Stimulated activated CD8-positive, alpha-beta memory T cell treated with anti-CD3 and anti-CD28 coated beads, Interleukin-12 subunit alpha, Interleukin-12 subunit beta, amount 100 ng/mL, for 24 hours (primary cell): ENCODE data around the gene GIPC2.
"Not testable (repeated sequence)": the region's sequence is repeated elsewhere in the genome, so short reads cannot be mapped to it uniquely, and the experiment has no call there.

Experiments
- DNase-seq: peaks from one replicate; pipeline ENCODE4 v3.0.0-alpha.2; 2020; ENCODE audit errors: extremely low read depth

GIPC2 gene

DNA sequence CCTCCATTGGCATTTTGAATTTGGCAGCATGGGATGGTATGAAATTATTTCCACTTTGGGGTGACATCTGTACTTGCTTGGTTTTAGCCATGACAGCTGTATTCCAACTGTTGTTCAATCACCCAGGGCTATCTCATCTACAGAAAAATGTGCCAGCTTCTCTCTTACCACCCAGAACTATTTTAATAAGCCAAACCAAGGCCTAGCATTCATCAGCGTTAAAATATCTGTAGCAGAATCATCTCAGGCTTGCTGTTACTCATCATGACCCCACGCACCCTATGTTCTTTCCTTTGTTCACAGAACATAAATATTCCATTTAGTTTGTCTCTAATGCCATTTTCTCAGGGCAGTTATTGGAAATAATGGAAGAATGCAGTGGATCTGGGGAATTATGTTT, 49.8 kb downstream of the GIPC2 start:
- no peak for DNase-seq

DNA sequence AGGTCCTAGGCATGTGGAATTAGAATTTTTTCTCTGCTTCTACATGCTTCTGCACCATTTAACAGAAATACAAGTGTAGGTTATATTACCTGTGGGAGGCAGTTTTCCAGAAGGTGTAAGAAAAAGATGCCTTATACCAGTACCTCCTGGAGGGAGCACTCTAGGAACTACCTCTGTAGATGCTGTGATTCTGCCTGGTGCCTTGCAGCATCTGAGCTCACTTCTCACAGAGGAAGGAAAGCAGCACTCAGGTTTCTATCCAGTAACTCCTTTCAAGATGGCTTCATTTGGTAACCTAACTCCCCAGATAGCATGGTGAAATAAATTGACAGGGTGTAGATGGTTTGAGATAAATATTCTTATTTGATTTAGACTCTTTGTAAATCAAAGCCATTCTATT, 50.3 kb downstream of the GIPC2 start:
- DNase-seq: no peak

DNA sequence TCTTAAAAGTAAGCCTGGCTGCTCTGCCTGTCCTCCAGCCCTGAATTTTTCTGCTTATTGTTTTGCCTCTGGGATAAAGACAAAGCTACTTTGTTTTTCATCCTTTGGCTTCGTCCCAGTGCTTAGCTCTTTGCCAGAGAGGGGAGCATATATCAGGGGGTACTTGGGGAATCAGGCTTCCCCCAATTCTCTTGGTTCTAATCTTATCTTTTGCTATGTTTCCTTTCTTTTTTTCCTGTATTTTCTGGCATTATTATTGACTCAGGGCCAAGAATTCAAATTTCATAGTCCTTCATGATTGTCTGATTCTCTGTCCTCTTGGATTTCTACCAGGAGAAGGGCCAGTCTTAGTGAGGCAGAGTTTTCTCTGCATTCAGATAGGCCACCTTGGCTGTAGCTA, 51.2 kb downstream of the GIPC2 start:
- no peak for DNase-seq

DNA sequence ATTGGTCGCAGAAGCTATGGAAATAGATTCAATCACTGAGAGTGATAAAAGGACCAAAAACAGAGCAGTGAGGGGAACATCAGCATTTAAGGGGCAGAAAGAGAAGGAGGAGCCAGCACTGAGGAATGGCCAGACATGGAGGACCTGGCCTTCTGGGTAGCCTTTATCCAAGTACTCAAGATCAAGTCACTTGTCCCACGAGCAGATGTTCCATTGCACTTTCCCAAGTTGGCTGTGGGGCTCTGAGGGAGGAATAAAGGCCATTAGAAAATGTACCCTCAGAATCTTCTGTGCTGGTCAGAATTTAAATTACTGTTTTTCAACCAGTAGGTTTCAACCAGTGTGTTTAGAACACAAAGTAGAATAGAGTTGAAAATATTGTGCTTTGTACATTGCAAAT, 55.3 kb downstream of the GIPC2 start:
- no peak for DNase-seq

DNA sequence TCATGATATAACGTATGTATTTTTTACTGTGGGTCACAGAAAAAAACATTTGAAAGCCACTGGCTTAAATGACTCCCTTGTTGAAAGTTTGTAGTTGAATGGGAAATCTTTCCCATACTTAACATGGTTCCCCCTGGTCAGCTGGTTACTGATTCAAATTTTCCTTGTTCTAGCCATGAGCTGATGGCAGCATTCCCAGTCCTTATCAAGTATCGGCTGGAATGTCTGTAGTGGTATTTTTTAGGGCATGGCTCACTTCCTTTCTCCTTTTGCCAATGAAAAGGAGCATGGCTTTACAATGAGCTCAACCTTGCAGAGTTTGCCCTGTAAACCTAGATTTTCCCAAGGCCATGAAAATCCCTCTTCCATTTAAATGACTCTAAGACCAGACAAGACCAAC, 55.7 kb downstream of the GIPC2 start:
- DNase-seq: no peak

DNA sequence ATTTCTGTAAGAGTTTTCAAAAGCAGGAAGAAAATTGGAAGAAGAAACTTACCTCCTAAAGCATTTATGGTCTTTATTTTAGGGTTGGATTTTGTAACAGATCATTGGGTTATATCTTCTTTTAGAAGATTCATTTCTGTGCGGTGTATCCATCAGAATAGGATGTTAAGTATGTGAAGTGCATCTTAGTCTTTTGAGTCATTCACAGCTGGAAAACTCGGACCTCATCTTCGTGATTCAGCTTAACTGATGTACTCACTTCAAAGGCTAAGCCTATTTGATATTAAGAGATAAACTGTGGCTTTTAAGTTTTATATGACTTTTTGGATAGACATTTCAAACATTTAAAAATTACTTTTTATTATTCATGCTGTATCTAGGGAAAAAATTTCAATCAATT, 56.3 kb downstream of the GIPC2 start:
- DNase-seq: no peak

DNA sequence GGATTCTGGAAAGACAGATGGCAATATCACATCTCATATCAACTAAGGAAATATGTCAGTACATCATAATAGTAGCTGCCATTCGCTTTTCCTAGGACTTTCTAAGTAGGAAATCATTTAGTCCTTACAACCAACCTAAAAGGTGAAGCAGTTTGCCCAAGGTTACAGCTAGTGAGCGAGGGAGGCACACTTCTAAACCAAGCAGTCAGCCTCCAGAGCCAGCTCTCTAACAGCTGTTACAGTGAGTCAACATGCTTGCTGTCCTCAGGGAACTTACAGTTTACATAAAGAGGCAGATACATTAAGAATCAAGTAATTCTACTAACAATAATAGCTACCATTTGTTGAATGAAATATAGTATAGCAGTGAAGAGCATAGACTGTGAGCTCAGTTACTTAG, 57.1 kb downstream of the GIPC2 start:
- DNase-seq: no peak

DNA sequence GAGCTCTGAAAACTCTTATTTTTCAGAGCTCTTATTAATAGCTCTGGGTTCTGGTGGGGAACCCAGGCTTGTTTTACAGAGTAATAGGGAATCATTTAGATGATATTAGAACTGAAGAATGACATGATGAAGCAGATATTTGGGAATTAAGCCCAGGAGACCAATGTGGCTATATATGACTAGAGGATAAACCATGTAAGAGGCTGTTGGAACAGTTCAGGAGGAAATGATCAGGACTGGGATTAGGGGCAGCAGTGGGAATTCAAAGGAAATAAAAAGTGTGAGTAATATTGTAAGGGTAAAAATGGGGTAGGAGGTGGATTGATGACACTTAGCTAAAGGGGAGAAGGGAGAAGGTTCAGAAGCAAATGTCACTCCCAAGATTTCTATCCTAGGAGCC, 58.6 kb downstream of the GIPC2 start:
- no peak for DNase-seq

DNA sequence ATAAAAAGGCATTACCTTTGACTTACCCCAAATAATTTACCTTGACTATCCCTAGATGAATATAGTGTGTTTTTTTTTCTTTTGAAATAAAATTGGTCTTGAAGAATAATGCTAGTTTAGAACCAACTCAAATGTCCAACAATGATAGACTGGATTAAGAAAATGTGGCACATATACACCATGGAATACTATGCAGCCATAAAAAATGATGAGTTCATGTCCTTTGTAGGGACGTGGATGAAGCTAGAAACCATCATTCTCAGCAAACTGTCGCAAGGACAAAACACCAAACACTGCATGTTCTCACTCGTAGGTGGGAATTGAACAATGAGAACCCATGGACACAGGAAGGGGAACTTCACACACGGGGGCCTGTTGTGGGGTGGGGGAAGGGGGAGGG, 63.9 kb downstream of the GIPC2 start:
- not testable (repeated sequence) for DNase-seq

DNA sequence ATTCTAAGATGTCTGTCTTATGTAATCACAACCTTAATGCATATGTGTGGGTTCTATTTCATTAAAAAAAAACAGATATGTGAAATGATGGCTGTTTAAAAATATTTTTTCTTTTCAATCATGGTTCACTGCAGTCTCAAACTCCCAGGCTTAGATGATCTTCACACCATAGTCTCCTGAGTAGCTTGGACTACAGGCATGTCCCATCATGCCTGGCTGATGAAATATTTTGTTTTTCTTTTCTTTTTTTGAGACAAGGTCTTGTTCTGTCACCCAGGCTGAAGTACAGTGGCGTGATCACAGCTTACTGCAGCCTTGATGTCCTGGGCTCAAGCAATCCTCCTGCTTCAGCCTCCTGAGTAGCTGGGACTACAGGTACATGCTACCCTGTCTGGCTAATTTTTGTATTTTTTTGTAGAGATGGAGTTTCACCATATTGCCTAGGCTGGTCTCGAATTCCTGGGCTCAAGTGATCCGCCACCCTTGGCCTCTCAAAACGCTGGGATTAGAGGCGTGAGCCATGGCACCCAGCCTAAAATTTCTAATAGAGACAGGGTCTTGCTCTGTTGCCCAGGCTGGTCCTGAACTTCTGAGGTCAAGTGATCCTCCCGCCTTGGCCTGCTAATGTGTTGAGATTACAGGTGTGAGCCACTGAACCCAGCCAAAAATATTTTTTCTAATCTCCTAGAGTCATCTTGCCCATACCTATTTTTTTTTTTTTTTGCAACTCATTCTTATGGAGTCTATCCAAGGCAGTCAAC, 67.6 kb downstream of the GIPC2 start:
- no peak for DNase-seq

DNA sequence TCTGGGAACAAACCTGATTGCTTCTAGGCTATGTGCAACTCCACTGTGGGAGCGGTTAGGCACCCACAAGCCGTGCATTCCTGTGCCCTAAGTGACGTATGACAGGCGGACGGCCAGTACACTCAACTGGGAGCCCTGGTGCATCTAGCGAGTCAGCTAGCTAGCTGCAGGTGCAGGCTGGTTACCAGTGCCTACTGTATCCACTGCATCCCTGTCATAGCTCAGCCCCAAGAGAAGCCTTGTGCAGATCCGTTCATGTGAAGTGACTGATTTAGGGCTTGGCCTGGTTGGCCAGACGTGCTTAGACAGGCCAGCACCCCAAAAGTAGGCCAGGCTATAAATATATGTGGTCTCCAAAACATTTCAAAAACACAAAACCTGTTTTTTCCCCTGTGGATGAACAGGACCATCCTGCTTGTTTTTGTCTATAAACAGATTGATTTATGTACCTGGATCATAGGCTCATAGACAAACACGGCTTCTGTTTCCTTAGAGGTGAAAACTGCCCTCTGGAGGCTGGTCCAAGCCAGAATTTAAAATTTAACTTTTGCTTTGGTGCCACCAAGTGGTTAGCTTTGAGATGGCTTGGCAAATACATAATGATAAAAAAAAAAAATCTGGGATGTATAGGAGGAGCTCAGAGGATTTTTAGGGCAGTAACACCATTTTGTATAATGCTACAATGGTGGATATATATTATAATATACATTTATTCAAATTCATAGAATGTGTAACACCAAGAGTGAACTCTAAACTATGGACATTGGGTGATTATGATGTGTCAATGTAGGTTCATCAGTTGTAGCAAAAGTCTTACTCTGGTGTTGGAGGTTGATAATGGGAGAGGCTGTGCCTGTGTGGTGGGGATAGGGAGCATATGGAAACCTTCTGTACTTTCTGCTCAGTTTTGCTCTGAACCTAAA, 68.5 kb downstream of the GIPC2 start:
- no peak for DNase-seq

DNA sequence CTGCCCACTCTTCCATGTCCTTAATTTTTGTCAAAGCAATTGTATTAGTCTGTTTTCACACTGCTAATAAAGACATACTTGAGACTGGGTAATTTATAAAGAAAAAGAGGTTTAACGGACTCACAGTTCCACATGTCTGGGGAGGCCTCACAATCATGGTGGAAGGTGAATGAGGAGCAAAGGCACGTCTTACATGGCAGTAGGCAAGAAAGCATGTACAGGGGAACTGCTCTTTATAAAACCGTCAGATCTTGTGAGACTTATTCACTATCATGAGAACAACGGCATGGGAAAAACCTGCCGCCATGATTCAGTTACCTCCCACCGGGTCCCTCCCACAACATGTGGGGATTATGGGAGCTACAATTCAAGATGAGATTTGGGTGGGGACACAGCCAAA, 74.7 kb downstream of the GIPC2 start:
- DNase-seq: not testable (repeated sequence)

DNA sequence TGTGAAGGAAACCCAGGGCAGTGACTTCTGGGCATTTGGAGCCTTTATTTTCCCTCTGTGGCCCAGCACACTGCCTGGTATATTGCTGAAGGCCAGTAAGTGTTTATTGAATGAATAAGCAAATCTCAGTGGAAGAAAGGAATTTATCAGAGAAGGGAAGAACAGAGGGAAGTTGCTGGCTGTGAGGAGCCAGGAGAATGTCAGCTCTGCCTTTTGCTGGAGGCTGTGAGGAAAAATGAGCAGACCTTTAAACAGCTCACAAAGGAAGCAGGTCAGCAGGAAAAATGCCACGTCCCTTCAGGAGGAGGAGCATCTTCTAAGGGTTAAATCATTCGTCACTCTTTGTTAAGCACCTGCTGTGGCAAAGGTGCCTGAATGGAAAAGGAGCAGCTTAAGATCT, 75.9 kb downstream of the GIPC2 start:
- DNase-seq: no peak

DNA sequence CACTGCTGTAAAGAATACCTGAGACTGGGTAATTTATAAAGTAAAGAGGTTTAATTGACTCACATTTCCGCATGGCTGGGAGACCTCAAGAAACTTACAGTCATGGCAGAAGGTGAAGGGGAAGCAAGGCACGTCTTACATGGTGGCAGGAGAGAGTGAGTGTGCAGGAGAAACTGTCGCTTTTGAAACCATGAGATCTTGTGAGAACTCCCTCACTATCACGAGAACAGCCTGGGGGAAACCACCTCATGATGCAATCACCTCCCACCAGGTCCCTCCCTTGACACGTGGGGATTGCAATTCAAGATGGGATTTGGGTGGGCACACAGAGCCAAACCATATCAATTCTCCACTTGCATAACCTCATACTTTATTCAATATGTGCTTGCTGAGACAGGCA, 76.6 kb downstream of the GIPC2 start:
- DNase-seq: no peak

DNA sequence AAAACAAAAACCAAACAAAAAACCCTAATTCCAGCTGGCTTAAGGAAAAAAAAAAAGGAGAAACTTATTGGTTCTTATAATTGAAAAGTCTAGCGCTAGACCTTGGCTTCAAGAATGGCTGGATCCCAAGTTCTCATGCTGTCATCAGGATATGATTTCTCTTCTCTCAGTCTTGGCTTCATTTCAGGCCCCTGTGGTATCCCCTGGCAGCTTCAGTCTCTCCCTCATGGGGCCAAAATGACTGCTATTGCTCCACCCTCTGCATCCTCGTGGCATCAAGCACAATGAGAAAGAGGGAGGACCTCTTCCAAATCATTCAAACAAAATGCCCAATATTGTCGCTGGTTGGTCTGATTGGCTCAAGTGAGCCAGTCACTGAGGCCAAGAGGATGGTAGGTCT, 80.7 kb downstream of the GIPC2 start:
- DNase-seq: no peak

DNA sequence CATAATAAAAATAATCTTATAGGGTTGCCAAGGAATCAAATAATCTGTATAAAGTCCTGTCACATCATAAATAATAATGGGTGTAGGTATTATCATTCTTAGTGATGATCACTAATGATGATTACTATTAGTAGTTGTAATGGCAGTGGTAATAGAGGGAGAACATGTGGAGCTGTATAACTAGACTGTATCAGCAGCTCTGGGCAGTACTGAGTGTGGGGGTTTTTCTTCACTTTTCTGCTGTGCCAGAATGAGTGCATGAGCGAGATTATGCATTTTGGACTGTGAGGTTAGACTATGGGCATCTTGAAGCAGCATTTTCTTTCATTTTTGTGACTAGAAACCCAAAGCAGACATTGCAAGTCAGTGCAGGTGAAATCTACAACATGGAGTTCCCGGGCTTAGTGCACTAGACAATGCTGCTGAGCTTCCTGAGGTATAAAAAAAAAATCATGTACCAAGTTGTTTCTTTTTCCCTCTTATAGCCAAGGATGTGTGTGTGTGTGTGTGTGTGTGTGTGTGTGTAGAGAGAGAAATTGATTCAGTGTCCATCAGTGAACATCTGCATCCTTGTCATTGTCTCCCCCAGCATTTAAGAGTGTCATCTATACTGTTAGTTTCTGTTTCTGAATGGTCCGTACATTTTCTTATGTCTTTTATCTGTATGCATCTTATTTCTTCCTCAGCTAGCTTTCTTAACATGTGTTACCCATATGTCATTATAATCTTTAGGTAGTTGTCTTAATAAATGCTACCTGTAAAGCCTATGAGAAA, 86.6 kb downstream of the GIPC2 start:
- DNase-seq: no peak

DNA sequence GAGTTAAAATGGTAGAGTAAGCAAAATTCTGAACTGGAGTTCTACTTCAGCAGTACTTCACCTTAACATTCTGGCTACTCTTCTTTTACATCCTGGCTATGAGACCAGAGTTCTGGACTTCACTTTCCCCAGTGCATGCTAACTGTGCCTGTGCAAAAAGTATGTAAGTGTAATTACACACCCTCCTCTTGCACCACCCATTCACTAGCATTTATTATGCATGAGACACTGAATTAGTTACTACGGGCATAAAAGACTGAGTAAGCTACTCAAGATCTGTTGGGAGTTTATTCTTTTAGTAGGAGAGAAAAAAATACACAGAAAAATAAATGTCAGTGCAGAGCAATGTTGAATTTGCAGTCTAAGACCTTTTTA, 87.2 kb downstream of the GIPC2 start:
- no peak for DNase-seq

DNA sequence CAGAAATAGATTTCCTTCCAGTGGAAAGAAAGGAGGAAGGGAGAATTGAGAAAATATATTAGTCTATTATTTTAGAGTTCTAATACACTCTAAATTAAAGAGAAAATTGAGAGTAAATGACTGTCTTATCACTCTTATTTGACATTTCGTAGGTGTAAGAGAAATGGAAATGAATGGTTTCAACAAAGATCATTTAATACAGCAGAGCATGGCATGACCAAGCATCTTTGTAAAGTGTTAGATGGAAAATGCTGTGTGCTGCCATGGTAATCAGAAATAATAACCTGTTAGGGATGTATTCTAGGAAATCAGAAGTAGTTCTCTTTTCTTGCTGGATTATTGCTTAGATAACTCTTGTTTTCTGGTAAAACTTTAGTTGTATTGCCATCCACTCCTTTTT, 90.9 kb downstream of the GIPC2 start:
- DNase-seq: no peak

DNA sequence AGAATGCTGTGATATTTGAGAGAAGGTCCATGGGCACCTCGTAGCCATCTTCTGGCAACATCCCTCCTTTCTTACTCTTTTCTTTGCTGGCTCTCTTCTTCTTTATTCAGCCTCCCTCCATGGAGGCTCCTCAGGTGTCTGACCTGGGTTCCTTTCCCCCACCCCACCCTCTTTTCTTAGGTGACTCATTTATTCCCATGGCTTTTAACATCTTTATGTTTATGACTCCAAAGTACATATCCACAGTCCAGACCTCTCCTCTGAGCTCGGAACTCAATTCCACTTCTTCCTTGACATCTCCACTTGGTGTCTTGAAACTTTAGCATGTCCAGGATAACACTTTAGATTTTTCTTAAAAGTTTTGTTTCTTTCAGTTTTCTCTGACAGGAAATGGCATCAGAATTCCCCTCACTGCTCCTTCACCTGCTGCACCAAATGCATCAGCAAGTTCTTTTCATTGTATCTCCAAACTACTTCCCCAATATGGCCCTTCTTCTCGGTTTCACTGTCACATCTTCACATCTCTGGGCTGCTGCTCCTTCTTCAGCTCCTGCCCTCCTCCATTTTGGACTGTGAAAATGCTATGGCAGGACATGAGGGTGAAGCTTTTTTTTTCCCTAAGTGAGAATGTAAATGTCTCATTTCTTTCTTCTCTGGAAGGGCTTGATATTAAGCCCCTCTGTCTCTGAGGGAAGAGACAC, 95.9 kb downstream of the GIPC2 start:
- no peak for DNase-seq

DNA sequence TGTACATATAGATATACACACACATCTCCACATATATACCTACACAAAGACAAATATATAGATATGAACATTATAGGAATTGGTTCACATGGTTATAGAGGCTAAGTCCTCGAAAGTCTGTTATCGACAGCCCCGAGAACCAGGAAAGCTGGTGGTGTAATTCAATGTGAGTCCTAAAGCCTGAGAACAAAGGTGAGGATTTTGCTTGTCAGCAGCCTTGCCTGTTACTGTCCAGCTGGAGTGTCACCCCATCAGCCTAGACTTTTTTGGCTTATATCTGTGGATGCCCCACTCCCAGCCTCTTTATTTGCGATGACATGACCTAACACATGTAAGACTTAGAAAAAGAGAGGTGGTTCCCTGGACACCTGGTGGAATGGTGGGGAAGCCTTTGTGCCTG, 97.0 kb downstream of the GIPC2 start:
- DNase-seq: no peak

DNA sequence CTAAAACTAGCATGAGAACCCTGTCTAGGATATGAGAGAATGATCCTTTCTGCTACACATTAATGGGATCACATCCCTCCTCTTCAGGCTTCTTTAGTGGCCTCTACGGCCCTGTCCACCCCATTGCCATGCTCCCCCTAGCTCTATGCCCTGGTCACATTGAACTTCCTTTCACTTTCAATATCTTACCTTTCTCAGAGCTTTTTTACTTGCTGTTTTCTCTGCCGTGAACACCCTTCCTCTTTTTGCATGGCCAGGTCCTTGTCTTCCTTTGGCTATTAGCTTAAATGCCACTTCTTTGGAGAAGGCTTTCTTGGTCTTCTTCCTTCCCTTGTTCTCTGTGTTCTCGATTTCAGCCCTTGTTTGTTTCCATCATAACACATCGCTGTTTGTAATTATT, 97.4 kb downstream of the GIPC2 start:
- DNase-seq: no peak

DNA sequence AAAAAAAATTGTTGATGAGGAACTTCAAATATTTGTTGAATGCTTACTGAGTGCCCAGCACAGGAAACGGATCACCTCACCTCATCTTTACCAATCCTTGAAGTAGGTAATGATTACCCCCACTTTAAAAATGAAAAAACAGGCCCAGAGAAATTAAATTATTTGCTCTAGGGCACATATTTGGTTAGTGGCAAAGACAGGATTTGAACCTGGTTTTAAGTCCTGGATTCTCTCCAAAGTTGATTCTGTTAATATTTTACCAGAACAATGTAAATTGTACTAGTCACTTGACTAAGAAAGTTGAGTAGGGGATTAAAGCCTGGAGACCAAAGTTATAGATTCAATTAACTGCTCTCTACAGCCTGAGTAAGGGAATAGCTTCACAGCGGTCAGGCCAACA, 97.9 kb downstream of the GIPC2 start:
- DNase-seq: no peak
